ENCODE results near the gene SEMA3F.

DNA sequence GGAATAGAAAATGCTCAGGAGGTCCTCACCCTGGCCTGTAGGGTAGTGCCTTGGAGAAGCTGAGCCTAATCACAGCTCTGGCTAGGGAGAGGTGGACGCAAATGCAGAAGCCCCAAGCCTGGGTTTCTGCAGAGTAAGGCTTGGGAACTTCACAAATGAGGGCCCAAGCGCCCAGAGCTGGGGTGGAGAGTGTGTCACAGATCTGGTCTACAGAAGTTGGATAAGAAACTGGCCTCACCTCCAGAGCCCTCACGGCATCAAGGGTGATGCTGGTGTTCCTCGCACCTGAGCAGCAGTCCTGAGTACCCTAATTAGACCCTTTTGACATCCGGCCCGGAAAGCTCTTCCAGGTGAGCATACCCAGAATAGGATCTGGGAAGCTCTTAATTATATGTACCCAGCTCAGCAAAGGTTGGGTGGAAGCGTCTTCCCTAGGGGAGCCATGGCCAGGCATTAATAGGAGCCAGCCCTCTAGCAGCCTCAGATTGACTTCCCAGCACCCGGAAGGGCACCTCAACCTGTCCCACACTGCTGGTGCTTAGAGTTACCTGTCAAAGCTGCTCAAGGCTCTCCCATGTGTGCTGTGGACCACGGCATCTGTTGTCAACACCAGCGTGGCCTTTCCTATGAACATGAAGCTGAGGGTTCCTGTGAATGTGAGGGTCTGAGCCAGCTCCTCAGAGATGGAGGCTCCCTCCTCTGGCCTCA is 34.6 kb upstream of the SEMA3F start:
- TF ChIP-seq, protein P1, sequence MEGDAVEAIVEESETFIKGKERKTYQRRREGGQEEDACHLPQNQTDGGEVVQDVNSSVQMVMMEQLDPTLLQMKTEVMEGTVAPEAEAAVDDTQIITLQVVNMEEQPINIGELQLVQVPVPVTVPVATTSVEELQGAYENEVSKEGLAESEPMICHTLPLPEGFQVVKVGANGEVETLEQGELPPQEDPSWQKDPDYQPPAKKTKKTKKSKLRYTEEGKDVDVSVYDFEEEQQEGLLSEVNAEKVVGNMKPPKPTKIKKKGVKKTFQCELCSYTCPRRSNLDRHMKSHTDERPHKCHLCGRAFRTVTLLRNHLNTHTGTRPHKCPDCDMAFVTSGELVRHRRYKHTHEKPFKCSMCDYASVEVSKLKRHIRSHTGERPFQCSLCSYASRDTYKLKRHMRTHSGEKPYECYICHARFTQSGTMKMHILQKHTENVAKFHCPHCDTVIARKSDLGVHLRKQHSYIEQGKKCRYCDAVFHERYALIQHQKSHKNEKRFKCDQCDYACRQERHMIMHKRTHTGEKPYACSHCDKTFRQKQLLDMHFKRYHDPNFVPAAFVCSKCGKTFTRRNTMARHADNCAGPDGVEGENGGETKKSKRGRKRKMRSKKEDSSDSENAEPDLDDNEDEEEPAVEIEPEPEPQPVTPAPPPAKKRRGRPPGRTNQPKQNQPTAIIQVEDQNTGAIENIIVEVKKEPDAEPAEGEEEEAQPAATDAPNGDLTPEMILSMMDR (conservative IDR thresholded peaks at IDR 0.05; ENCODE audit: low read depth, low read length): no peak
- TF ChIP-seq EZH2 (IDR thresholded peaks at IDR 0.05; ENCODE audit: borderline replicate concordance, low read depth, low read length, poor library complexity, severe bottlenecking): no peak

Measured in A673 (cell line).